Ovary (tissue), 3 donors: ENCODE results near the gene SP2.

ENCODE experiments used
- POLR2A ChIP-seq: fragments of 450-650 bp; IDR thresholded peaks from one replicate; pipeline ENCODE4 v1.6.1; 2017; ENCODE audit warnings: antibody characterized with exemption, mild to moderate bottlenecking, moderate library complexity
- TF ChIP-seq, protein P1 (sequence below), 3 donors: fragments of 450-650 bp in 2 of 3; fragments of 200-600 bp in 1 of 3; IDR thresholded peaks; one replicate each; pipeline versions ENCODE4 v1.5.1 to v1.8.0; 2016 to 2022; ENCODE audit warnings: antibody characterized with exemption in 3 of 3, mild to moderate bottlenecking in 1 of 3
- donor health status: DM: no; HTN: no; CAD: no.

DNA sequence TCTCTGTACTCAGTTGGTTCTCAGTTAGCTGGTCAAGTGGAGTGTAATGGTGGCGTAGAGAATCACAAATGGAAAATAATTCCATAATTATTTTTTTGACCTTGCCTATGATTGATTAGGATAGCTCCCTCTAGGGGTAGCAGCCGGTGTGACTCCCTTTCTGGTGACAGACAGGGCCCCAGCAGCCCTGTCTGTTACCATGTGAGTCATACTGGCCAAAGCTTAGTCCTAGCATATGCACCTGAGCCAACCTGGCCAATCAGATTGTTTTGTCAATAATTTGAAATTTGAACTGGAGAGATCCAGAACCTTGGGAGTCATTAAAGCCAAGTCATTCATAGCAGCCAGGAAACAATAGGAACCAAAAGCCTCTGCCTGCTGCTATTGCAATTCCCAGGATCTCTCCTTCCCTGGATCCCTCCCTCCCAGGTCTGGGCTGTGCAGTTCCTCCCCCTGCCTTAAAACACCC, 50.9 kb downstream of the SP2 start:
- TF ChIP-seq, protein P1, sequence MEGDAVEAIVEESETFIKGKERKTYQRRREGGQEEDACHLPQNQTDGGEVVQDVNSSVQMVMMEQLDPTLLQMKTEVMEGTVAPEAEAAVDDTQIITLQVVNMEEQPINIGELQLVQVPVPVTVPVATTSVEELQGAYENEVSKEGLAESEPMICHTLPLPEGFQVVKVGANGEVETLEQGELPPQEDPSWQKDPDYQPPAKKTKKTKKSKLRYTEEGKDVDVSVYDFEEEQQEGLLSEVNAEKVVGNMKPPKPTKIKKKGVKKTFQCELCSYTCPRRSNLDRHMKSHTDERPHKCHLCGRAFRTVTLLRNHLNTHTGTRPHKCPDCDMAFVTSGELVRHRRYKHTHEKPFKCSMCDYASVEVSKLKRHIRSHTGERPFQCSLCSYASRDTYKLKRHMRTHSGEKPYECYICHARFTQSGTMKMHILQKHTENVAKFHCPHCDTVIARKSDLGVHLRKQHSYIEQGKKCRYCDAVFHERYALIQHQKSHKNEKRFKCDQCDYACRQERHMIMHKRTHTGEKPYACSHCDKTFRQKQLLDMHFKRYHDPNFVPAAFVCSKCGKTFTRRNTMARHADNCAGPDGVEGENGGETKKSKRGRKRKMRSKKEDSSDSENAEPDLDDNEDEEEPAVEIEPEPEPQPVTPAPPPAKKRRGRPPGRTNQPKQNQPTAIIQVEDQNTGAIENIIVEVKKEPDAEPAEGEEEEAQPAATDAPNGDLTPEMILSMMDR (IDR thresholded peaks at IDR 0.05), result peak; percentile 32 to 41 (median 37)
- no peak for TF ChIP-seq POLR2A
